Thoracic aorta (tissue), 2 donors: ENCODE results near the gene CCK. TPM values are rescaled to one million over a fixed set of nuclear protein-coding genes. Genes with fewer than 3 reads are reported as not detected.

Source experiments
- ATAC-seq: fragments of 150-250 bp; one replicate; pipeline ENCODE4 v1.8.0; 2017; ENCODE audit warnings: low read depth; ENCODE audit not compliant: insufficient number of reproducible peaks, low FRiP score
- DNase-seq: peaks from one replicate; pipeline ENCODE4 v3.0.0-alpha.2; 2020; ENCODE audit warnings: low spot score
- H3K27ac ChIP-seq, 2 donors: fragments of 200-600 bp; sonication (generic); 1 replicate in 1 of 2; 2 replicates in 1 of 2; pipeline ENCODE4 v1.5.1; 2016; ENCODE audit warnings: mild to moderate bottlenecking in 2 of 2, moderate library complexity in 2 of 2
- H3K27me3 ChIP-seq: fragments of 200-600 bp; sonication (generic); replicated peaks from 2 replicates; pipeline ENCODE4 v1.6.0; 2016; ENCODE audit warnings: mild to moderate bottlenecking; ENCODE audit not compliant: insufficient read depth
- H3K36me3 ChIP-seq: fragments of 200-600 bp; sonication (generic); one replicate; pipeline ENCODE4 v1.5.1; 2016
- H3K4me1 ChIP-seq, 2 donors: fragments of 200-600 bp; sonication (generic); 1 replicate in 1 of 2; 2 replicates in 1 of 2; pipeline versions ENCODE4 v1.5.1 to v1.6.0; 2016; ENCODE audit warnings: low read depth in 2 of 2, mild to moderate bottlenecking in 1 of 2; ENCODE audit not compliant: control insufficient read depth in 1 of 2
- H3K4me3 ChIP-seq: fragments of 200-600 bp; sonication (generic); 2 replicates; pipeline ENCODE4 v1.5.1; 2016; ENCODE audit warnings: mild to moderate bottlenecking
- H3K9me3 ChIP-seq: fragments of 200-600 bp; sonication (generic); 2 replicates; pipeline ENCODE4 v1.5.1; 2016
- total RNA-seq, 2 donors: library from RNA; depleted of rRNA; stranded (reverse); fragments of >200 nt; gene quantifications; one replicate each; pipeline versions ENCODE4 v1.1.0 to v1.2.3, GENCODE V29; 2016
- TF ChIP-seq, protein P1 (sequence below): fragments of 200-600 bp; sonication (generic); IDR thresholded peaks from one replicate; pipeline ENCODE4 v1.5.1; 2019; ENCODE audit warnings: antibody characterized with exemption

CCK gene
- total RNA-seq, 2 donors from 2014 or later = not detected

DNA sequence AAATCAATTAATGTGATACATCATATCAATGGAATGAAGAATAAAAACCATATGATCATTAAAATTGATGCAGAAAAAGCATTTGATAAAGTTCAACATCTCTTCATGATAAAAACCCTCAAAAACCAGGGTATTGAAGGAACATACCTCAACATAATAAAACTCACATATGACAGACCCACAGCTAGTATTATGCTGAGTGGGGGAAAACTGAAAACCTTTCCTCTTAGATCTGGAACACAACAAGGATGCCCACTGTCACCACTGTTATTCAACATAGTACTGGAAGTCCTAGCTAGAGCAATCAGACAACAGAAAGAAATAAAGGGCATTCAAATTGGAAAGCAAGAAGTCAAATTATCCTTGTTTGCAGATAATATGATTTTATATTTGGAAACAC is 30.5 kb downstream of the CCK start:
- no peak for ATAC-seq
- no peaks in the 10 kb centered on the region for H3K27me3 ChIP-seq
- TF ChIP-seq, protein P1, sequence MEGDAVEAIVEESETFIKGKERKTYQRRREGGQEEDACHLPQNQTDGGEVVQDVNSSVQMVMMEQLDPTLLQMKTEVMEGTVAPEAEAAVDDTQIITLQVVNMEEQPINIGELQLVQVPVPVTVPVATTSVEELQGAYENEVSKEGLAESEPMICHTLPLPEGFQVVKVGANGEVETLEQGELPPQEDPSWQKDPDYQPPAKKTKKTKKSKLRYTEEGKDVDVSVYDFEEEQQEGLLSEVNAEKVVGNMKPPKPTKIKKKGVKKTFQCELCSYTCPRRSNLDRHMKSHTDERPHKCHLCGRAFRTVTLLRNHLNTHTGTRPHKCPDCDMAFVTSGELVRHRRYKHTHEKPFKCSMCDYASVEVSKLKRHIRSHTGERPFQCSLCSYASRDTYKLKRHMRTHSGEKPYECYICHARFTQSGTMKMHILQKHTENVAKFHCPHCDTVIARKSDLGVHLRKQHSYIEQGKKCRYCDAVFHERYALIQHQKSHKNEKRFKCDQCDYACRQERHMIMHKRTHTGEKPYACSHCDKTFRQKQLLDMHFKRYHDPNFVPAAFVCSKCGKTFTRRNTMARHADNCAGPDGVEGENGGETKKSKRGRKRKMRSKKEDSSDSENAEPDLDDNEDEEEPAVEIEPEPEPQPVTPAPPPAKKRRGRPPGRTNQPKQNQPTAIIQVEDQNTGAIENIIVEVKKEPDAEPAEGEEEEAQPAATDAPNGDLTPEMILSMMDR = no peak
- no peaks in the 10 kb centered on the region for H3K36me3 ChIP-seq
- H3K27ac ChIP-seq = no peak overlapping the region
- H3K4me3 ChIP-seq = no peak overlapping the region
- no peak for DNase-seq
- H3K4me1 ChIP-seq = peaks cover 0 to 6% of the 10 kb centered on the region in 2 donors
- peaks cover 12% of the 10 kb centered on the region for H3K9me3 ChIP-seq

DNA sequence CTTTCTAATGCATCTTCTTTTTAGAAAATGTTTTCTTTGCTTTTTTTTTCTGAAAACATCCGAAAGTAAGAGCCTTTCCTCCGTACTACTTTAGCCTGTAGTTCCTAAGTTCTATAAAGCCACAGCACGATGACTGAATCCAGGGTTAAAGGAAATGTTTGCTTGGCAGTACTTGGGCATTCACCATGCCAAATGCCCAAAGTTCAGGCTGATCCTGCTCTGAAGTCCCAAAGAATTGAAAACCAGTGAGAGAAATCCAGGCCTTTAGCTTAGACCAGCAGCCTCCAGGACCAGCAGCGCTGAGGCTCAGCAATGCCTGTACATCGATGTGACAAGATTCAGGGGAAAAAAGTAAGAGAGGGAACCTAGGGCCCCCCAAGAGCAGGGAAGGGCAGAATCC is 35.1 kb downstream of the CCK start:
- Histone ChIP-seq H3K9me3 (no peaks in the 10 kb centered on the region), H3K27ac (no peak overlapping the region), H3K27me3 (no peaks in the 10 kb centered on the region), H3K4me3 (no peak overlapping the region), H3K36me3 (no peaks in the 10 kb centered on the region), H3K4me1 (peaks cover 0 to 6% of the 10 kb centered on the region in 2 donors)
- TF ChIP-seq, protein P1 = no peak
- DNase-seq (no peak), ATAC-seq (no peak)

DNA sequence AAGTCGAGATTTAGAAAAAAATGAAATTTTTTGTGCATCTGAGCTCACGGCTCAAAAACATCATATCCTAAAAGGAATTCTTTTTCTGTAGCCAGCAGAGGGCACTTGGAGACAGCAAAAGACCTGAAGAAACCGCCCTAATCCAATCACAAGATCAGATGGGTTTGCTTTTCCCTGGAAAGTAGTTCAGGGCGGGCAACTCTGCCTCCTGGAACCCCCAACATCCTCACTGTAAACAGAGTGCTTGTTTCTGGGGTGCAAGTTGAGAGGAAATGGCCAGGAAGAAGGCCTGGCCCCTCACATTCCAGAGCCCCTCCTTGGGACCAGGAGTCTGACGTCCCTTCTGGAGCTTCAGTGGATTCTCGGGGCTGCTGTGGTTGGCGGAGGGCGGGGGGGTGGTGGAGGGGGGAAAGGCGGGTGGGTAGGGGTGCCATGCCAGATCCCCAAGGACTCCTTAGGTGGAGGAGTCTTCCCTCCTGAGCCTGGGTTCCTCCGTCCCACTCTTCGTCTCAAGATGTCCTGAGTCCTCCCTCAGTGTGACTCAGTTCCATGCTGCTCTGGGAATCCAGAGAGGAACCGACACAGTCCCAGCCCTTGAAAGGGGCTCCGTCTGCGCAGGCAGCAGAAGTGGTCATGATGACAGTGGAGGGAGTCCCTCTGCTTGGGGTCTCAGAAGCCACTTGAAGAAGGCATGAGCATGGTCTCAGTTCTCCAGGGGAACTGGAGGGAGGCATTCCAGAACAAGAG is 35.9 kb downstream of the CCK start:
- ATAC-seq (peak; percentile 64), DNase-seq (no peak)

DNA sequence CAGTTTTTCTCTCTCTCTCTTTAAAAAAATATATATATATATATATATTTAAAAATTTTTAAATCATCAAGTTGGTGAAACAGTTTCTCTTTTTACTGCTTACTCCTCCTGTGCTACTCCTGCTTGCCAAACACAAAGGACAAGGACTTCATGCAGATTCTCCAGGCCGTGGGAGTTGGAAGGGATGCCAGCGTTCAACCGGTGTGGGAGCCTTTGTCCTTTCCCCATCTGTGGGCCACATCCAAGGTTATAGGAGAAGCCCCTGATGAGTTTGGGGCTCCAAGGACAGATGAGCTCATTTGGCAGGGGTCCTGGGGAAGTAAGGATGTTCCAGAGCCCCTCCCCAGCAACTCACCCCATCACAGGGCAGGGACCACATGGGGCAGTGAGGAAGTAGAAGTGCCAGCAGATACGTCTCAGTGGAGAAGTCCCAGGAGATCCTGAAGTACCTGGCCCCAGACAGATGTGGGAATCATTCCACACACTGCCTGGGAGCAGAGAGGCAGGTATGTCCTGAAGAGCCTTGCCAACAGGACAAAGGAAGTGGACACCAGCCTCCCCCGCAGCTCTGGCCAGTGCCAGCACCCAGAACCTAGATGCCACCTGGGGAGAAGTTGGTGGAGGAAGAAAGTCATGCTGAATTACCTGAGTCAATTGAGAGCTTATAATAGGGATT is 36.6 kb downstream of the CCK start:
- no peak overlapping the region for H3K27ac ChIP-seq
- no peak overlapping the region for H3K4me3 ChIP-seq
- no peaks in the 10 kb centered on the region for H3K9me3 ChIP-seq
- peaks cover 0 to 6% of the 10 kb centered on the region in 2 donors for H3K4me1 ChIP-seq
- TF ChIP-seq, protein P1 = no peak
- H3K27me3 ChIP-seq = no peaks in the 10 kb centered on the region
- no peaks in the 10 kb centered on the region for H3K36me3 ChIP-seq
- DNase-seq (no peak), ATAC-seq (no peak)

More for the DNA sequence above, 35.9 kb downstream of the CCK start:
- no peaks in the 10 kb centered on the region for H3K27me3 ChIP-seq
- H3K36me3 ChIP-seq = no peaks in the 10 kb centered on the region
- no peaks in the 10 kb centered on the region for H3K9me3 ChIP-seq
- peaks cover 0 to 6% of the 10 kb centered on the region in 2 donors for H3K4me1 ChIP-seq
- H3K27ac ChIP-seq = no peak overlapping the region
- H3K4me3 ChIP-seq = peak overlapping the region; percentile 46
- TF ChIP-seq, protein P1 = peak; percentile 54

DNA sequence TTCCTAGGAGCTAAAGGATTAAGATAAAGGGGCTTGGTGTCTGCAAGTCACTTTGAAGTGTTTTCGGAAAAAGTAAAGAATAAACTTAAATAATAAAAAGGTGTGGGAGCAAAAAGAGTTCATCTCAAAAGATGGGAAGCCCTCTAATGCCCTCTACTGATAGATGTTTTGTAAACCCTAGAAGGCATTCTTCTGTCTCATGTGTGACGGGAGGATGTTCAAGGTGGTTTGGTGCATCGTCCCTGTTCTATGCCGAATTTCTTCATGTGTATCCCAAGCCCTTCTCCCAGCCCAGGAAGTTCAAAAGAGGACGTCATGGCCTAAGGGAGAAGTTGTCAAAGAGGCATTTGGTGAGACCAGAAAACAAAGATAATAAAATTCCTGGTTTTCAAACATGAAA is 37.2 kb downstream of the CCK start:
- Histone ChIP-seq H3K27ac (no peak overlapping the region), H3K9me3 (no peaks in the 10 kb centered on the region), H3K27me3 (no peaks in the 10 kb centered on the region), H3K4me1 (peaks cover 0 to 6% of the 10 kb centered on the region in 2 donors), H3K4me3 (no peak overlapping the region), H3K36me3 (peaks cover 1% of the 10 kb centered on the region)
- TF ChIP-seq, protein P1 = no peak
- ATAC-seq (no peak), DNase-seq (no peak)
